OCI-LY1 (cell line): ENCODE data around the gene CD22.

Source experiments
- H2AFZ ChIP-seq: fragments of 200-600 bp; sonication (generic), shearing (Covaris generic); 2 replicates; pipeline ENCODE4 v1.6.0; 2014; ENCODE audit warnings: antibody characterized with exemption, mild to moderate bottlenecking, low read length
- H3F3A ChIP-seq: fragments of 200-600 bp; sonication (generic), shearing (Covaris generic); 2 replicates; pipeline ENCODE4 v1.6.0; 2014; ENCODE audit warnings: mild to moderate bottlenecking, antibody characterized with exemption, low read length, moderate library complexity; ENCODE audit not compliant: insufficient read depth
- H3K27ac ChIP-seq: fragments of 200-600 bp; sonication (generic); 2 replicates; pipeline ENCODE4 v1.5.1; 2014; ENCODE audit warnings: low read length, mixed run types, mild to moderate bottlenecking, low read depth; ENCODE audit not compliant: poor library complexity, severe bottlenecking
- H3K27me3 ChIP-seq: fragments of 200-600 bp; sonication (generic); 2 replicates; pipeline ENCODE4 v1.6.0; 2014; ENCODE audit warnings: antibody characterized with exemption, mild to moderate bottlenecking, low read length, moderate library complexity; ENCODE audit not compliant: insufficient read depth
- H3K36me3 ChIP-seq: fragments of 200-600 bp; sonication (generic); 2 replicates; pipeline ENCODE4 v1.6.1; 2014; ENCODE audit warnings: mild to moderate bottlenecking, antibody characterized with exemption, low read length, moderate library complexity, mixed read lengths; ENCODE audit not compliant: insufficient read depth
- H3K4me1 ChIP-seq: fragments of 200-600 bp; sonication (generic); 2 replicates; pipeline ENCODE4 v1.5.1; 2014; ENCODE audit warnings: mild to moderate bottlenecking, low read length, moderate library complexity; ENCODE audit not compliant: insufficient read depth, severe bottlenecking
- H3K4me2 ChIP-seq: fragments of 200-600 bp; sonication (generic), shearing (Covaris generic); 2 replicates; pipeline ENCODE4 v1.6.1; 2014; ENCODE audit warnings: low read length
- H3K4me3 ChIP-seq: fragments of 200-600 bp; sonication (generic); 2 replicates; pipeline ENCODE4 v1.5.1; 2014; ENCODE audit warnings: low read length, low read depth, mild to moderate bottlenecking, mixed read lengths; ENCODE audit not compliant: poor library complexity, severe bottlenecking
- H3K79me2 ChIP-seq: fragments of 200-600 bp; shearing (Covaris generic); 2 replicates; pipeline ENCODE4 v1.6.1; 2016; ENCODE audit warnings: mixed run types, low read length, mixed read lengths; ENCODE audit not compliant: insufficient read depth
- H3K9ac ChIP-seq: fragments of 200-600 bp; sonication (generic), shearing (Covaris generic); 2 replicates; pipeline ENCODE4 v1.6.1; 2014; ENCODE audit warnings: mild to moderate bottlenecking, low read length, mixed read lengths
- H3K9me2 ChIP-seq: fragments of 200-600 bp; sonication (generic), shearing (Covaris generic); 2 replicates; pipeline ENCODE4 v1.6.1; 2014; ENCODE audit warnings: low read depth, mild to moderate bottlenecking, low read length, mixed read lengths
- H3K9me3 ChIP-seq: fragments of 200-600 bp; shearing (Covaris generic); 2 replicates; pipeline ENCODE4 v1.6.1; 2014; ENCODE audit warnings: low read length, mixed read lengths
- H4K20me1 ChIP-seq: fragments of 200-600 bp; sonication (generic), shearing (Covaris generic); 2 replicates; pipeline ENCODE4 v1.6.0; 2016; ENCODE audit warnings: mild to moderate bottlenecking, low read length; ENCODE audit not compliant: insufficient read depth
- CTCF ChIP-seq: fragments of 200-600 bp; sonication (generic), shearing (Covaris generic); IDR thresholded peaks from 2 replicates; pipeline ENCODE4 v1.5.1; 2017; ENCODE audit warnings: mild to moderate bottlenecking, antibody characterized with exemption, low read length, moderate library complexity, mixed read lengths
- EZH2 ChIP-seq: fragments of 200-600 bp; sonication (generic), shearing (Covaris generic); IDR thresholded peaks from 2 replicates; pipeline ENCODE4 v1.8.0; 2017; ENCODE audit warnings: borderline replicate concordance, mixed run types, mild to moderate bottlenecking, antibody characterized with exemption, low read length, moderate library complexity, mixed read lengths

Gene CD22

GRCh38 chr19:35389192-35389861, 60.3 kb downstream of the CD22 start:
- Histone ChIP-seq H3K79me2 (no peaks in the 10 kb centered on the region), H3K9ac (no peak overlapping the region), H3K4me1 (no peaks in the 10 kb centered on the region), H4K20me1 (no peaks in the 10 kb centered on the region), H3K27me3 (no peaks in the 10 kb centered on the region), H3K4me3 (no peak overlapping the region), H3F3A (no peaks in the 10 kb centered on the region), H3K36me3 (no peaks in the 10 kb centered on the region), H3K27ac (no peak overlapping the region), H3K9me3 (peaks cover 13% of the 10 kb centered on the region), H3K9me2 (no peaks in the 10 kb centered on the region), H3K4me2 (no peak overlapping the region), H2AFZ (no peak overlapping the region)
- TF ChIP-seq CTCF, result no peak
- no peak for TF ChIP-seq EZH2

- H3K4me3 ChIP-seq, result no peak overlapping the region
- no peak overlapping the region for H3K27ac ChIP-seq
- no peaks in the 10 kb centered on the region for H3K79me2 ChIP-seq
- no peaks in the 10 kb centered on the region for H4K20me1 ChIP-seq
- no peaks in the 10 kb centered on the region for H3F3A ChIP-seq
- no peaks in the 10 kb centered on the region for H3K27me3 ChIP-seq
- H3K4me1 ChIP-seq, result no peaks in the 10 kb centered on the region
- TF ChIP-seq CTCF (no peak), EZH2 (no peak)
- H2AFZ ChIP-seq, result no peak overlapping the region
- H3K9me3 ChIP-seq, result no peaks in the 10 kb centered on the region
- H3K4me2 ChIP-seq, result no peak overlapping the region
- H3K9me2 ChIP-seq, result no peaks in the 10 kb centered on the region
- no peak overlapping the region for H3K9ac ChIP-seq
- no peaks in the 10 kb centered on the region for H3K36me3 ChIP-seq
Observed at GRCh38 chr19:35392742-35393715, 64.0 kb downstream of the CD22 start.

- Histone ChIP-seq H3F3A (no peaks in the 10 kb centered on the region), H3K79me2 (no peaks in the 10 kb centered on the region), H3K9me2 (no peaks in the 10 kb centered on the region), H3K27ac (no peak overlapping the region), H3K4me2 (no peak overlapping the region), H3K9me3 (no peaks in the 10 kb centered on the region), H3K36me3 (no peaks in the 10 kb centered on the region), H3K9ac (no peak overlapping the region), H2AFZ (no peak overlapping the region), H4K20me1 (no peaks in the 10 kb centered on the region), H3K4me3 (no peak overlapping the region), H3K27me3 (no peaks in the 10 kb centered on the region; the same call in 1 of the 2 replicates), H3K4me1 (no peaks in the 10 kb centered on the region)
- TF ChIP-seq CTCF (no peak), EZH2 (no peak)
Observed at GRCh38 chr19:35395382-35396199, 66.6 kb downstream of the CD22 start.
